SU-DHL-6 (cell line): ENCODE measurements around the gene SYNGR2.

Experiments used
- EZH2phosphoT487 ChIP-seq: fragments of 200-600 bp; sonication (generic), shearing (Covaris generic); conservative IDR thresholded peaks from 2 replicates; pipeline ENCODE4 v1.6.1; 2018; ENCODE audit warnings: mild to moderate bottlenecking, antibody characterized with exemption, low read length, moderate library complexity, mixed read lengths
- TF ChIP-seq, protein P1 (sequence below): fragments of 200-600 bp; sonication (generic); IDR thresholded peaks from one replicate; pipeline ENCODE4 v1.5.1; 2017; ENCODE audit warnings: antibody characterized with exemption, mild to moderate bottlenecking, low read length, moderate library complexity; ENCODE audit not compliant: insufficient read depth, poor library complexity, severe bottlenecking

- TF ChIP-seq, protein P1, sequence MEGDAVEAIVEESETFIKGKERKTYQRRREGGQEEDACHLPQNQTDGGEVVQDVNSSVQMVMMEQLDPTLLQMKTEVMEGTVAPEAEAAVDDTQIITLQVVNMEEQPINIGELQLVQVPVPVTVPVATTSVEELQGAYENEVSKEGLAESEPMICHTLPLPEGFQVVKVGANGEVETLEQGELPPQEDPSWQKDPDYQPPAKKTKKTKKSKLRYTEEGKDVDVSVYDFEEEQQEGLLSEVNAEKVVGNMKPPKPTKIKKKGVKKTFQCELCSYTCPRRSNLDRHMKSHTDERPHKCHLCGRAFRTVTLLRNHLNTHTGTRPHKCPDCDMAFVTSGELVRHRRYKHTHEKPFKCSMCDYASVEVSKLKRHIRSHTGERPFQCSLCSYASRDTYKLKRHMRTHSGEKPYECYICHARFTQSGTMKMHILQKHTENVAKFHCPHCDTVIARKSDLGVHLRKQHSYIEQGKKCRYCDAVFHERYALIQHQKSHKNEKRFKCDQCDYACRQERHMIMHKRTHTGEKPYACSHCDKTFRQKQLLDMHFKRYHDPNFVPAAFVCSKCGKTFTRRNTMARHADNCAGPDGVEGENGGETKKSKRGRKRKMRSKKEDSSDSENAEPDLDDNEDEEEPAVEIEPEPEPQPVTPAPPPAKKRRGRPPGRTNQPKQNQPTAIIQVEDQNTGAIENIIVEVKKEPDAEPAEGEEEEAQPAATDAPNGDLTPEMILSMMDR = no peak
- TF ChIP-seq EZH2phosphoT487 = no peak
Measured at GRCh38 chr17:78134899-78135385, 33.4 kb upstream of the SYNGR2 start.
